PC-9 (cell line): Measurements from ENCODE around the gene TNIK.

Experiments
- CTCF ChIP-seq: fragments of 200-600 bp; sonication (generic); conservative IDR thresholded peaks from 2 replicates; pipeline ENCODE4 v1.6.1; 2017; ENCODE audit warnings: mixed run types, antibody characterized with exemption, mild to moderate bottlenecking, moderate library complexity
- EZH2 ChIP-seq: fragments of 200-600 bp; sonication (generic); IDR thresholded peaks from 2 replicates; pipeline ENCODE4 v1.8.0; 2017; ENCODE audit warnings: antibody characterized with exemption, low read depth

GRCh38 chr3:171058873-171059603, 401.2 kb downstream of the TNIK start:
- TF ChIP-seq CTCF (no peak), EZH2 (no peak)
